Mucosa of stomach (tissue), 1 donor: ENCODE data around the gene SOX18.
A peak's percentile ranks its signal among the peaks of the same experiment; 100 is the strongest.

Source experiments
- H3K27me3 ChIP-seq: one replicate; pipeline ENCODE4 v1.7.0; 2013; ENCODE audit warnings: mild to moderate bottlenecking, low read length; ENCODE audit not compliant: control insufficient read depth, insufficient read depth
- H3K36me3 ChIP-seq: one replicate; pipeline ENCODE4 v1.7.0; 2013; ENCODE audit warnings: low read length; ENCODE audit not compliant: control insufficient read depth, insufficient read depth
- H3K4me1 ChIP-seq: one replicate; pipeline ENCODE4 v1.7.0; 2013; ENCODE audit warnings: mild to moderate bottlenecking, low read length; ENCODE audit not compliant: control insufficient read depth, insufficient read depth
- H3K4me3 ChIP-seq: one replicate; pipeline ENCODE4 v1.7.0; 2013; ENCODE audit warnings: low read length
- H3K9ac ChIP-seq: one replicate; pipeline ENCODE4 v1.7.0; 2013; ENCODE audit warnings: mild to moderate bottlenecking, low read length, moderate library complexity
- H3K9me3 ChIP-seq: one replicate; pipeline ENCODE4 v1.7.0; 2013; ENCODE audit warnings: mild to moderate bottlenecking, low read length, moderate library complexity; ENCODE audit not compliant: control insufficient read depth
- donor health status: Pancreatic carcinoma.

Gene SOX18

GRCh38 chr20:64042054-64042781, 7.2 kb downstream of the SOX18 start:
- peaks cover 72% of the 10 kb centered on the region for H3K27me3 ChIP-seq

GRCh38 chr20:64041781-64042053, 7.7 kb downstream of the SOX18 start:
- Histone ChIP-seq H3K27me3 (peaks cover 72% of the 10 kb centered on the region), H3K9me3 (no peaks in the 10 kb centered on the region), H3K4me1 (peaks cover 26% of the 10 kb centered on the region), H3K9ac (peak overlapping the region; percentile 37), H3K4me3 (no peak overlapping the region), H3K36me3 (no peaks in the 10 kb centered on the region)

More at GRCh38 chr20:64042054-64042781, 7.2 kb downstream of the SOX18 start:
- Histone ChIP-seq H3K9ac (peak overlapping the region; percentile 37), H3K9me3 (no peaks in the 10 kb centered on the region), H3K4me3 (no peak overlapping the region), H3K4me1 (peaks cover 26% of the 10 kb centered on the region), H3K36me3 (no peaks in the 10 kb centered on the region)

- Histone ChIP-seq H3K4me3 (no peak overlapping the region), H3K27me3 (peaks cover 72% of the 10 kb centered on the region), H3K4me1 (peaks cover 26% of the 10 kb centered on the region), H3K9me3 (no peaks in the 10 kb centered on the region), H3K9ac (no peak overlapping the region), H3K36me3 (no peaks in the 10 kb centered on the region)
Measured at GRCh38 chr20:64041040-64041780, 8.2 kb downstream of the SOX18 start.

GRCh38 chr20:64040231-64041039, 9.0 kb downstream of the SOX18 start:
- Histone ChIP-seq H3K36me3 (no peaks in the 10 kb centered on the region), H3K9me3 (no peaks in the 10 kb centered on the region), H3K9ac (no peak overlapping the region), H3K27me3 (peaks cover 72% of the 10 kb centered on the region), H3K4me1 (peaks cover 26% of the 10 kb centered on the region), H3K4me3 (no peak overlapping the region)

GRCh38 chr20:64039293-64040160, 9.9 kb downstream of the SOX18 start:
- H3K9me3 ChIP-seq = no peaks in the 10 kb centered on the region
- H3K4me3 ChIP-seq = peak overlapping the region; percentile 31
- H3K4me1 ChIP-seq = peaks cover 26% of the 10 kb centered on the region
- no peaks in the 10 kb centered on the region for H3K36me3 ChIP-seq
- H3K9ac ChIP-seq = peak overlapping the region; percentile 34
- peaks cover 64% of the 10 kb centered on the region for H3K27me3 ChIP-seq

- peak overlapping the region; percentile 34 for H3K9ac ChIP-seq
- H3K4me1 ChIP-seq = peaks cover 26% of the 10 kb centered on the region
- H3K4me3 ChIP-seq = peak overlapping the region; percentile 31
- no peaks in the 10 kb centered on the region for H3K9me3 ChIP-seq
- H3K27me3 ChIP-seq = peaks cover 61% of the 10 kb centered on the region
- H3K36me3 ChIP-seq = no peaks in the 10 kb centered on the region
Measured at GRCh38 chr20:64038565-64039292, 10.7 kb downstream of the SOX18 start.

GRCh38 chr20:64038224-64038564, 11.2 kb downstream of the SOX18 start:
- Histone ChIP-seq H3K9ac (no peak overlapping the region), H3K27me3 (peaks cover 61% of the 10 kb centered on the region), H3K36me3 (no peaks in the 10 kb centered on the region), H3K4me1 (peaks cover 26% of the 10 kb centered on the region), H3K9me3 (no peaks in the 10 kb centered on the region), H3K4me3 (no peak overlapping the region)

GRCh38 chr20:64037498-64038213, 11.8 kb downstream of the SOX18 start:
- Histone ChIP-seq H3K36me3 (no peaks in the 10 kb centered on the region), H3K27me3 (peaks cover 61% of the 10 kb centered on the region), H3K4me1 (peaks cover 26% of the 10 kb centered on the region), H3K4me3 (no peak overlapping the region), H3K9me3 (no peaks in the 10 kb centered on the region), H3K9ac (no peak overlapping the region)

- Histone ChIP-seq H3K27me3 (peaks cover 58% of the 10 kb centered on the region), H3K9me3 (no peaks in the 10 kb centered on the region), H3K9ac (no peak overlapping the region), H3K4me3 (no peak overlapping the region), H3K36me3 (no peaks in the 10 kb centered on the region), H3K4me1 (peaks cover 22% of the 10 kb centered on the region)
Measured at GRCh38 chr20:64037199-64037497, 12.3 kb downstream of the SOX18 start.

- H3K4me1 ChIP-seq = peaks cover 17% of the 10 kb centered on the region
- no peaks in the 10 kb centered on the region for H3K36me3 ChIP-seq
- H3K9me3 ChIP-seq = no peaks in the 10 kb centered on the region
- H3K27me3 ChIP-seq = peaks cover 52% of the 10 kb centered on the region
- H3K9ac ChIP-seq = no peak overlapping the region
- no peak overlapping the region for H3K4me3 ChIP-seq
Measured at GRCh38 chr20:64036346-64037198, 12.9 kb downstream of the SOX18 start.
